Left lobe of liver (tissue), 2 donors: ENCODE results near the gene GFPT2. TPM values are rescaled to one million over a fixed set of nuclear protein-coding genes. Genes with fewer than 3 reads are reported as not detected.

Experiments used
- ATAC-seq: fragments of 200-7000 bp; cut with Tn5 transposase; one replicate; pipeline ENCODE4 v1.9.1; 2020; ENCODE audit warnings: mild to moderate bottlenecking, moderate library complexity
- DNase-seq: peaks from one replicate; pipeline ENCODE4 v3.0.0-alpha.2; 2020; ENCODE audit warnings: low spot score
- total RNA-seq: library from RNA; stranded (reverse); gene quantifications from one replicate; pipeline ENCODE4 v1.2.1, GENCODE V29; 2021
- donor health status: DM: no; HTN: no; CAD: no; lungs with moderate emphysema.
- donor health status: DM: no; HTN: yes; CAD: no.

Gene GFPT2
- total RNA-seq, 1 donor from 2014 or later: 0.78 TPM

GRCh38 chr5:180334751-180335613 is 18.2 kb downstream of the GFPT2 start:
- DNase-seq: no peak
- no peak for ATAC-seq

- ATAC-seq: no peak
- DNase-seq: no peak
Measured at GRCh38 chr5:180334176-180334575, 19.0 kb downstream of the GFPT2 start.

- ATAC-seq (no peak), DNase-seq (no peak)
Measured at GRCh38 chr5:180333661-180334060, 19.5 kb downstream of the GFPT2 start.

GRCh38 chr5:180332861-180333260 is 20.3 kb downstream of the GFPT2 start:
- DNase-seq: no peak
- ATAC-seq: no peak

GRCh38 chr5:180332051-180332517 is 21.1 kb downstream of the GFPT2 start:
- DNase-seq: no peak
- ATAC-seq: no peak

- ATAC-seq (no peak), DNase-seq (no peak)
Measured at GRCh38 chr5:180331647-180331950, 21.5 kb downstream of the GFPT2 start.

DNA sequence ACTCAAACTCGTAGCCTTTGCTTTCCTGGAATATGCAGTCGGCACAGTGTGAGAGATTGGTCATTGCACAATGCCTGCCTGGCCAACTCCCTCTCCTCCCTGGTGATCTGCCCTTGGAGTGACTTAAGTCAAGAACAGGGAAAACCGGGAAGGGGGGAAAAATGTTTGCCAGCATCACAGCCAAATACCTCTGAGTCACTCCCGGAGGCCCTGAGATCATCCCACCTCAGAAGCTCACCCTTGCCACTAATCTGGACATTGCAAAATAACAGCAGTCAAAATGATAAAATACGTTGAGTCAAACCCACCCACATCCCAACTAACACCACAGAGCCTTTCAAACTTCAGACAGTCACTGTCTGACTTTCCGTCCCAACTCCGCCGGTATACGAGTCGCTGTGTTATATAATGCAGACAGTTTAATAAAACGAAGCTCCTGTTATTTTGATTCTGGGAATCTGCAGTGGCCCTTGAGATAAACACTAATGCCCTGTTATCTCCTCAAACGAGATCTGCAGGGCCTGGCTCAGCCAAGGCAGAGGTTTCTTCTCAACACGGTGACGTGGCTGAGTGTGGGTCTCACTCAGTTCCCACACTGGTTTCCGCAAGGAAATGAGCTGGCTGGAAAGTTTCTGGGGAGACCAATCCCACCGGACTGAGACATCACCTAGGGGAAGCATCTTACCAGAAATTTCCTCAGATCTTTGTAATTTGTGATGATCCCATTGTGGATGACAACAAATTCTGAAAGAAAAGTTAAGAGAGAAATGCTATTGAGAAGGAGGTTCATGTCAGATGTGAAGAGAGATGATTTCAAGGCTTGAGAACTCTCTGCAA is 22.1 kb downstream of the GFPT2 start:
- ATAC-seq (no peak), DNase-seq (no peak)

DNA sequence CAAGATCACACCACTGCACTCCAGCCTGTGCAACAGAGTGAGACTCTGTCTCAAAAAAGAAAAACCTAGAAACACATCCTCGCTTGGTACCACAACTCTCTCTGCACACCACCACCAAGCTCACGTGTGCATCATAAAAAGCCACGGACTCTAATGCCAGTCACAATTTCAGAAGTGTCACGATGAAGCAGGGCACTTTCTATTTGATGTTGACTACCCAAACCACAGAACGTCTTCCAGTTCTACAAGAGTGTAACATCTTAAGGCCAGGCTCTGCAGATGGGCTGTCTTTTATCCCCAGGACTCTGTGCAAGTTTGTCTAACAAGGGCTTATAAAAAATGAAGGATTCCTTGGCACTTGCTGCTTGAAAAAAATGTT is 22.9 kb downstream of the GFPT2 start:
- ATAC-seq (no peak), DNase-seq (no peak)

GRCh38 chr5:180329606-180330269 is 23.4 kb downstream of the GFPT2 start:
- DNase-seq: no peak

GRCh38 chr5:180329138-180329435 is 24.0 kb downstream of the GFPT2 start:
- DNase-seq (no peak), ATAC-seq (no peak)

More at GRCh38 chr5:180329606-180330269, 23.4 kb downstream of the GFPT2 start:
- no peak for ATAC-seq

DNA sequence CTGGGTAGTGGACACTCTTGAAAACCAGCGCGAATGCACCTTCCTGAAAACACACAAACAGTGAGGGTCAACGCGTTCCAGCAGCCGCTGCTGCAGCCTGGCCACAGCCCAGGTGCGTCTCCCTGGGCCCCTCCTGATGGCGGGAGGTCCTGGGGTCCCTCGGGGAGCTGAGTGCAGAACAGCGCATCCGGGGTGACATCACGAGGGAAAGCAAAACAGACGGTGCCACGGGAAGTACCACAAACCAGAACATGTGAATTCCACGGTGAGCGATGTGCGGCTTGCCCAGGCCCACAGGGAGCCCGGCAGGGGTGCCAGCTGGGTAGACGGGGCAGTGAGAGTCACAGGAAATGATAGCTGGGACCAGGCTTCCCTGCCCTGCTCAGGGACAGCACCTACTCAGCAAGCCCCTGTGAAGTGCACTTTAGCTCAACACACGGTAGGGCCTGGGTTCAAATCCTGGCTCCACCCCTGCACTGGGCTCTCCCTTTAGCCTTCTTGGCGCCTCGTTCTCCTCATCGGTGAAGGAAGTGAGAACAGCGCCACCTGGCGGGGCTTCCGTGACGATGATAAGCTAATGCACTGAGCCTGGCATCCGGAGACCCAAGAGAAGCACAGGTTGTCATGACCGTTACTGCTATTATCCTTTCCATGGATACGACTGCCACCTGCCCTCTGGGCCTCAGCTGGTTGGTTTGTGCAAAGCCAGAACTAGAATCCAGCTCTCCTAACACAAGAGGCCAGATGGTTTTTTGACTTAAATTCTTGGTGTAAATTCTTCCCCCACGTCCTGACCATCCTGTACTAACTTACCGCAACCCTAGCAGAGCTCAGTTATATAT is 24.6 kb downstream of the GFPT2 start:
- peak; percentile 80 for DNase-seq
- peak; percentile 97 for ATAC-seq

DNA sequence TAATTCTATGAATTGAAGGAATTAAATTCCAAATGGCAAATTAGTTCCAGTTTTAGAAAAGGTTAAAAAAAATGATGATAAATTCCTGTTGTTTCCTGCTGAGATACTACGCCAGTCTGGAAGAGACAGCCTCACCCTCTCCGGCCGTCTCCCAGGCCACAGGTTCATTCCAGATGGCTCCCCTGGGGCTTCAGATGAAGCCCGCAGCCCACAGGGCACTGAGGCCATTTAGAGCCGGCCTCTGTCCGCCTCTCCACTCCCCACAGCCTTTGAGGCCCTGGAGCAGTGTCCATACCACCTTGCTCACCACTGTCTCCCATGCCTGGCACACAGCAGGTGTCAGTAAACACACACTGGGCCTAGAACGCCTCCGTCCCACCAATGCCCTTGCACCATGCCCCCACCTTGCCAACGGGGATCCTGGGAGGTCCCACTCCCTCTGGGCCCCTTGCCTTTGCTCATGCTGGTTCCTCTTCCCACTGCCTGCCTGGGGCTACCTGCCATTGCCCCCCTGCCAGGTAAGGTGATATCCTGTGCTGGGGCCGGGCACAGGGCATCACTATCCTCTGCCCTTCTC is 26.1 kb downstream of the GFPT2 start:
- DNase-seq (no peak), ATAC-seq (no peak)

GRCh38 chr5:180324601-180324950 is 28.6 kb downstream of the GFPT2 start:
- ATAC-seq: no peak
- DNase-seq: no peak

DNA sequence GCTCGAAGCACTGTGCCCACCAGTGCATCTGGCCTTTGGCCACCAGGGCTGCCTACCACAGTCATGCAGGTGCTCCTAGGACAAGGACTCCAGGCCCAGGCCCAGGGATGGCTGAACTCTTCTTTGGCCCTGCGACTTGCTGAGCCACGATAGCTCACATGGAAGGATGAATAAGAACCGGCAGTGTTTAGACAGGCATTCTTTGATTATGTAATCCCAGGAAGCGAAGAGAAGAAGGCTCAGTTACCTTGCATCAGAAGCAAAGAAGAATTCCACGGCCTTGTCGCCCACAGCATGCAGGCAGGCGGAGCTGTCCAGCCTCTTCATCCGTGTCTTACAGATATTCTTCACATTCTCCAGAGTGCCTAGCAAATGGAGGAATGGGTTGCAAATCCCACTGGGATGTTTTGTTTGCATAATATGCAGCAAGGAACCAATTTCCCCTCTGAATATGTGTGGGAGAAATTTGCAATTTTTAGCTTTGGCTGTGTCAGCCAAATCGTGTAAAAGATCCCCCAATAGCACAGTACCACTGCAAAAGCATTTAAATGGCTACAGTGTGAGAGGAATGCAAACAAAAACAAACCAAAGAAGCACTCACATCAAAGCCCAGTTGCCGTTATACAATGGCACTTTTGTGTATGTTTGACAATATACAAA is 29.1 kb downstream of the GFPT2 start:
- no peak for DNase-seq
- no peak for ATAC-seq

DNA sequence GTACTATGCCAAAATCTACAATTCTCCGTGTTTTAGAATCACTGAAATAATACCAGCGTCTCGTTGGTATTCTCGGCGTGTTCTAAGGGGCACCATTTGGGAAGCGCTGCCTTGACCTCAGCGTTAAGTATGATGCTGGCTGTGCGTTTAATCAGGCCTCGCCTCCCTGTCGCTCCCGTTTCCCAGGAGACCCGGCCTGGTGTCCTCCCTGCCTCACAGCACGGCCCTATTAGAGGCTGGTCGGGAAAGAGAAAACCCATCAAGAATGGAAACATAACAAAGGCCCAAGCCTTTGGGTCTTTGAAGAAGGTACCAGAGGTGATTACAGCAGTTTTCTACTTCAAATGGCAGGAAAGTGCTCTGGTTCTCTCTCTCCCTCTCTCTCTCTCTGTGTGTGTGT is 30.0 kb downstream of the GFPT2 start:
- ATAC-seq (no peak), DNase-seq (no peak)

DNA sequence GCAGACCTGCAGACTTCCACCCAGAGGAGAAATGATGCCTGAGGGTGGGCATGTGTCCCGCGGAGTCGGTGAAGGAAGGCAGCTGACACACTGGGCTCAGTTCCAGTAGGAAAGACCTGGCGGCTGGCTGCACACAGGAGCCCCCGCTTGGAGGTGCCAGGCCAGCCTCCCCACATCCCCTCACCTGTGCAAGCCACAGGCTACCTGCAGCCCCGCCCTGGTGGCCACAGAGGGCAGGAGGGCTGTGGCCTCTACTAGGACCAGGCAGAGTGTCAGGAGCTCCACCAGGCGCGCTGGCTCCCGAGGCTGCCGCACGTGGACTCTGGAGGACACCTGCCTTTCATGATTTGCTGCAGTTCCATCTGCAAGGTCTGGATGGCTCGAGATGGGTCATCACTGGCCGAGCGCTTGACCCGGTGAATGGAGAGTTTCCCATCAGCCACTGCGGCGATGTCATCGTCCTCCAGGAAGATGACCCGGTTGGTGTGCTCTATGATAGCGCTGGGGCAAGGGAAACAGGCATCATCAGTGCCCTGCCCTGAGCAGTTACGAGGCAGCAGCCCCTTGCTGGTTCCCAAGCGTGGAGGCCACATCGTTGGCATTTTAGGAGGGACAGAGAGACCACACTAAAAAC is 34.6 kb downstream of the GFPT2 start:
- no peak for ATAC-seq
- no peak for DNase-seq

DNA sequence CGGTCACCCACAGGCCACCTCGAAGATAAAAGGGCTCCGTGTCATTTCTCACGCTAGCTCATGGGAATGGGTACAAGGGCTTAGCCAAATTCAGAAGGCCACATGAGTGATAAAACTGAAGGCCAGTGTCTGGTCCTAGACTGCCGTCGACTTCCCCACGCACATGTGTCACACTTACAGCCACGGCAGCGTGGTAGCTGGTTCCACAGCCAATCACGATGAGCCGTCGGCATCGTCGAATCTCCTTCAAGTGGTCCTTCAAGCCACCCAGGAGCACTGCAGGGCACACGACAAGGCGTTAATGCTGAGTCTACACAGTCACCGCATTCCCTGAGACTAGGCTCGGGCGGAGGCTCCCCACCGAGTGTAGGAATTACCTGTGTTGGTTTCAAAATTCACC is 36.5 kb downstream of the GFPT2 start:
- DNase-seq (no peak), ATAC-seq (no peak)

GRCh38 chr5:180315762-180316212 is 37.3 kb downstream of the GFPT2 start:
- peak; percentile 98 for ATAC-seq
- peak; percentile 70 for DNase-seq

DNA sequence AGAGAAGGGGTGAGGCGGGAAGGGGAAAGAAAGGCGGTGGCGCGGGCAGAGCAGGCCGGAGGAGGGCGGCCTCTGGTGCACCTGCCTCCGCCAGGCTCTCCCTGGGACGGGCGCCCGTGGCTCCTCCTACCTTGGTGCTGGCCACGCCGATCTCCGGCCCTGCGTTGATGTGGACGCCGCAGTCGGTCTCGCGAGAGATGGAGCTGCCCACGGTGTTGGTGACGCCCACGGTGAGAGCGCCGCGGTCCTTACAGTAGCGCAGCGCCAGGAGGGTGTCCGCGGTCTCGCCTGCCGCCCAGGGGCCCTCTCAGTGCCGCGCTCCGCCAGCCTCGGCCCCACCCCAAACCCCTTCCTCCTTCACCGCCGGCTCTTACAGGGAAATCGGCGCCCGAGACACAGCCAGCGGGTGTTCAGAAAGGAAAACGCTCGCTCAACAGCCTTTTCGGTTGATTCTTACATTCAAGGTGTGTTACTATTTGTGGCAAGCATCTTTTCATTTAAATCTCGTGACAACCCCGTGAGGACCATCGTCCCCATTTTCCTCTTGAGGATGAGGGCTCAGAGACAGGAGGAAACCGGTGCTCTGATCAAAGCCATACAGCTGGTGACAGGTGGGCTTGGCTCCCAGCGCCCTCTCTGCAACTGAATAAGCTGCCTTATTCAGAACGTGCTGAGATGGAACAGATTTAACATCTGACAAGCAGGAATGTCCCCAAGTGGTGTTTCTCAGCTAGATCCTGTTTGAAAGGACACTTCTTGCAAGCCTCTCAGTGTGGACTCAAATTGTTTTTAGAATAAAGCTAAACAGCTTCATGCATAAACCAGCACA is 39.2 kb downstream of the GFPT2 start:
- ATAC-seq (peak; percentile 34), DNase-seq (no peak)
